HCT116 (cell line): Measurements from ENCODE around the gene ANKRD13B. TPM values are rescaled to one million over a fixed set of nuclear protein-coding genes. Genes with fewer than 3 reads are reported as not detected.

Experiments used
- ATAC-seq: fragments of 200-7000 bp; cut with Tn5 transposase; 2 replicates; pipeline ENCODE4 v1.9.1; 2020; ENCODE audit warnings: mild to moderate bottlenecking, moderate library complexity
- BruUV-seq: library from RNA; stranded (reverse); fragments of 400-500 nt; replicated peaks from 2 replicates; lab custom pipeline; 2021; lab: Mats Ljungman, UMichigan
- CTCF ChIA-PET: fragments of 300-600 bp; sonication (Branson Sonifier 250); formaldehyde crosslinking; loops from one replicate; lab custom pipeline; 2021; ENCODE audit warnings: antibody characterized with exemption; lab: Charles Lee
- POLR2A ChIA-PET: fragments of 300-600, 350-600 bp; sonication (Branson Sonifier 250); formaldehyde crosslinking; loops from one replicate; lab custom pipeline; 2021; ENCODE audit warnings: antibody characterized with exemption; lab: Charles Lee
- RAD21 ChIA-PET, 2 experiments: fragments of 300-600 bp; sonication (Branson Sonifier 250); formaldehyde crosslinking; loops; one replicate each; lab custom pipeline; 2023; ENCODE audit warnings: low total read pairs in 2 of 2; ENCODE audit not compliant: uncharacterized antibody in 2 of 2, unreplicated experiment in 2 of 2, low non-redundant PET in 1 of 2; lab: Charles Lee
- DNase-seq: peaks from one replicate; pipeline ENCODE4 v3.0.0-alpha.2; 2010; ENCODE audit warnings: low read depth, low spot score
- H2AFZ ChIP-seq: fragments of 200-600 bp; shearing (Covaris generic), sonication (generic); 2 replicates; pipeline ENCODE4 v1.6.1; 2017; ENCODE audit warnings: low read depth, mixed run types, mixed read lengths, antibody characterized with exemption, low read length; ENCODE audit not compliant: poor library complexity, severe bottlenecking
- H3K27ac ChIP-seq: 2 replicates; pipeline ENCODE4 v1.5.1; 2012; ENCODE audit warnings: low read depth, low read length
- H3K27me3 ChIP-seq: fragments of 200-600 bp; sonication (generic); 2 replicates; pipeline ENCODE4 v1.6.1; 2016; ENCODE audit warnings: mixed run types, low read length, mixed read lengths; ENCODE audit not compliant: insufficient read depth
- H3K36me3 ChIP-seq, 2 experiments: fragments of 200-500 bp in 1 of 2; fragments of 200-600 bp in 1 of 2; sonication (Bioruptor generic) in 1 of 2; sonication (generic) in 1 of 2; 2 replicates each; pipeline versions ENCODE4 v1.5.1 to v1.6.1; 2014 to 2016; ENCODE audit warnings: low read length in 2 of 2, inconsistent platforms in 1 of 2, mixed read lengths in 1 of 2, mixed run types in 1 of 2; ENCODE audit not compliant: insufficient read depth in 2 of 2, control insufficient read depth in 1 of 2
- H3K4me1 ChIP-seq, 2 experiments: fragments of 200-600 bp in 1 of 2; sonication (generic) in 1 of 2; 2 replicates each; pipeline versions ENCODE4 v1.5.1 to v1.6.1; 2012 to 2017; ENCODE audit warnings: low read length in 2 of 2, inconsistent platforms in 1 of 2, mild to moderate bottlenecking in 1 of 2, mixed read lengths in 1 of 2, mixed run types in 1 of 2, moderate library complexity in 1 of 2; ENCODE audit not compliant: insufficient read depth in 2 of 2, control insufficient read depth in 1 of 2
- H3K4me2 ChIP-seq: fragments of 200-600 bp; sonication (generic); 2 replicates; pipeline ENCODE4 v1.6.1; 2017; ENCODE audit warnings: mixed run types, low read length, mixed read lengths
- H3K4me3 ChIP-seq, 2 experiments: fragments of 200-600 bp in 1 of 2; sonication (generic) in 1 of 2; replicated peaks in 1 of 2; 2 replicates each; pipeline ENCODE4 v1.5.1; 2011 to 2016; ENCODE audit warnings: low read length in 2 of 2, control low read depth in 1 of 2, low read depth in 1 of 2, mild to moderate bottlenecking in 1 of 2, mixed read lengths in 1 of 2, mixed run types in 1 of 2
- H3K79me2 ChIP-seq: fragments of 200-600 bp; sonication (generic); 2 replicates; pipeline ENCODE4 v1.6.1; 2017; ENCODE audit warnings: mild to moderate bottlenecking, mixed run types, low read length, moderate library complexity, mixed read lengths; ENCODE audit not compliant: insufficient read depth
- H3K9ac ChIP-seq: fragments of 200-600 bp; sonication (generic); 2 replicates; pipeline ENCODE4 v1.6.1; 2016; ENCODE audit warnings: low read length, mixed read lengths
- H3K9me2 ChIP-seq: fragments of 200-600 bp; sonication (generic), shearing (Covaris generic); 2 replicates; pipeline ENCODE4 v1.6.1; 2017; ENCODE audit warnings: mixed run types, mild to moderate bottlenecking, moderate library complexity; ENCODE audit not compliant: insufficient read depth
- H3K9me3 ChIP-seq, 2 experiments: fragments of 200-500 bp in 1 of 2; fragments of 200-600 bp in 1 of 2; sonication (Bioruptor generic) in 1 of 2; sonication (generic) in 1 of 2; 2 replicates each; pipeline ENCODE4 v1.6.1; 2014 to 2017; ENCODE audit warnings: low read length in 2 of 2, mixed read lengths in 2 of 2, inconsistent platforms in 1 of 2, low read depth in 1 of 2, mild to moderate bottlenecking in 1 of 2, mixed run types in 1 of 2, moderate library complexity in 1 of 2; ENCODE audit not compliant: control insufficient read depth in 1 of 2, insufficient read depth in 1 of 2
- H4K20me1 ChIP-seq: fragments of 200-600 bp; sonication (generic), shearing (Covaris generic); 2 replicates; pipeline ENCODE4 v1.6.1; 2017; ENCODE audit warnings: mixed run types, mild to moderate bottlenecking, moderate library complexity; ENCODE audit not compliant: insufficient read depth
- CBX3 ChIP-seq: IDR thresholded peaks from 2 replicates; pipeline ENCODE4 v1.6.1; 2012; ENCODE audit warnings: low read depth
- EGR1 ChIP-seq: IDR thresholded peaks from 2 replicates; pipeline ENCODE4 v1.6.1; 2012; ENCODE audit warnings: low read depth
- EZH2 ChIP-seq: fragments of 200-600 bp; sonication (generic); IDR thresholded peaks from 2 replicates; pipeline ENCODE4 v1.6.1; 2017; ENCODE audit warnings: antibody characterized with exemption, mixed run types
- EZH2phosphoT487 ChIP-seq: fragments of 200-600 bp; IDR thresholded peaks from 2 replicates; pipeline ENCODE4 v1.6.1; 2018; ENCODE audit warnings: antibody characterized with exemption, borderline replicate concordance
- FOSL1 ChIP-seq: IDR thresholded peaks from 2 replicates; pipeline ENCODE4 v1.6.1; 2012; ENCODE audit warnings: low read depth
- JUND ChIP-seq: IDR thresholded peaks from 2 replicates; pipeline ENCODE4 v1.6.1; 2012
- POLR2A ChIP-seq: IDR thresholded peaks from 2 replicates; pipeline ENCODE4 v1.7.0; 2011; ENCODE audit warnings: borderline replicate concordance; ENCODE audit not compliant: insufficient read depth, insufficient read length; ENCODE audit errors: extremely low read depth
- POLR2AphosphoS5 ChIP-seq: IDR thresholded peaks from 2 replicates; pipeline ENCODE4 v1.6.1; 2011; ENCODE audit warnings: mild to moderate bottlenecking, low read depth, low read length, moderate library complexity
- RAD21 ChIP-seq: IDR thresholded peaks from 2 replicates; pipeline ENCODE4 v1.6.1; 2012; ENCODE audit warnings: low read depth, mild to moderate bottlenecking
- SIN3A ChIP-seq: IDR thresholded peaks from 2 replicates; pipeline ENCODE4 v1.6.1; 2012; ENCODE audit warnings: low read depth
- SP1 ChIP-seq: IDR thresholded peaks from 2 replicates; pipeline ENCODE4 v1.6.1; 2012; ENCODE audit warnings: low read depth
- SRF ChIP-seq: IDR thresholded peaks from 2 replicates; pipeline ENCODE4 v1.6.1; 2012; ENCODE audit warnings: low read depth
- TCF7L2 ChIP-seq: IDR thresholded peaks from 2 replicates; pipeline ENCODE4 v1.7.0; 2011; ENCODE audit warnings: borderline replicate concordance, inconsistent platforms; ENCODE audit not compliant: insufficient read depth, insufficient read length; ENCODE audit errors: extremely low read depth
- ZNF274 ChIP-seq: fragments of 200-500 bp; sonication (Bioruptor generic); IDR thresholded peaks from 2 replicates; pipeline ENCODE4 v1.6.1; 2014; ENCODE audit warnings: mild to moderate bottlenecking, low read depth, low read length, inconsistent platforms
- intact Hi-C: fragments of 100-400 bp; cut with micrococcal nuclease; formaldehyde crosslinking; loops from 2 replicates; pipeline ENCODE4 v1.10.0; 2022
- total RNA-seq: library from RNA; stranded (reverse); gene quantifications from one replicate; pipeline ENCODE4 v1.2.1, GENCODE V29; 2021; ENCODE audit not compliant: unreplicated experiment
- TF ChIP-seq, protein P1 (sequence below): IDR thresholded peaks from 2 replicates; pipeline ENCODE4 v1.6.1; 2012
- TF ChIP-seq, protein P2 (sequence below): IDR thresholded peaks from 2 replicates; pipeline ENCODE4 v1.6.1; 2011; ENCODE audit warnings: mild to moderate bottlenecking, low read length, moderate library complexity; ENCODE audit not compliant: insufficient replicate concordance; ENCODE audit errors: extremely low read depth
- TF ChIP-seq, protein P3 (sequence below): IDR thresholded peaks from 2 replicates; pipeline ENCODE4 v1.6.1; 2012
- TF ChIP-seq, protein P4 (sequence below), 3 experiments: fragments of 200-600 bp in 1 of 3; sonication (generic) in 1 of 3; IDR thresholded peaks in 2 of 3; conservative IDR thresholded peaks in 1 of 3; 2 replicates each; pipeline ENCODE4 v1.5.1; 2012 to 2017; ENCODE audit warnings: low read depth in 2 of 3, low read length in 2 of 3, antibody characterized with exemption in 1 of 3, borderline replicate concordance in 1 of 3, control low read depth in 1 of 3, mild to moderate bottlenecking in 1 of 3, mixed read lengths in 1 of 3, mixed run types in 1 of 3, moderate library complexity in 1 of 3; ENCODE audit not compliant: insufficient read depth in 1 of 3

The ANKRD13B gene
- total RNA-seq, 1 experiment from 2014 or later, result 27.4 TPM

DNA sequence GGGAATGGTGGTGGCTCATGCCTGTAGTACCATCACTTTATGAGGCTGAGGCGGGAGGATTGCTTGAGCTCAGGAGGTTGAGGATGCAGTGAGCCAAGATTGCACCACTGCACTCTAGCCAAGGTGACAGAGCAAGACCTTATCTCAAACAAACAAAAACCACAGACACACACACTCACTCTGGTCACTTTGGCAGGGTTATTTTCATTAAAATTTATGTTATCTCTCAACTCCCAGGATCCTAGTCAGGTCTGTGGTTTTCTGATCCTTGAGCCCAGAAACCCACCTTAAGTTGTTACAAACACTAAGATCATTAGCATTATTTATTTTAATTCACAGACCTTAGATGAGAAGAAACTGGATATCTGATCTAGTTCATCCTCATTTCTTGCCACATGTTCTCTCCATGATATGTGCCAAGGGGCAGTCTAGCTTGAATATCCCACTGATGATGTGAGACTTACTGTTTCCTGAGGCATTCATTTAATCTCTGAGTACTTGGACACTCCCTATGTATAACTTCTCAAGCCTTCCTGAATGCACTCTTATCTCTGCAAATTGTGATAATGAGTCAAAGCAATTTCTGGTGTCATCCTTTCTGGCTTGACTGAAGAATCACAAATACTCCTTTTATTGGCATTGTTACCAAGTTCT, 35.7 kb upstream of the ANKRD13B start:
- no peak for ATAC-seq
- RAD21 ChIA-PET, result no interaction called here

More for the DNA sequence above, 35.7 kb upstream of the ANKRD13B start:
- no peaks in the 10 kb centered on the region for H4K20me1 ChIP-seq
- TF ChIP-seq EZH2phosphoT487, result no peak
- TF ChIP-seq, protein P1, sequence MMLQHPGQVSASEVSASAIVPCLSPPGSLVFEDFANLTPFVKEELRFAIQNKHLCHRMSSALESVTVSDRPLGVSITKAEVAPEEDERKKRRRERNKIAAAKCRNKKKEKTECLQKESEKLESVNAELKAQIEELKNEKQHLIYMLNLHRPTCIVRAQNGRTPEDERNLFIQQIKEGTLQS, result no peak
- no peak for TF ChIP-seq POLR2A
- TF ChIP-seq, protein P2, sequence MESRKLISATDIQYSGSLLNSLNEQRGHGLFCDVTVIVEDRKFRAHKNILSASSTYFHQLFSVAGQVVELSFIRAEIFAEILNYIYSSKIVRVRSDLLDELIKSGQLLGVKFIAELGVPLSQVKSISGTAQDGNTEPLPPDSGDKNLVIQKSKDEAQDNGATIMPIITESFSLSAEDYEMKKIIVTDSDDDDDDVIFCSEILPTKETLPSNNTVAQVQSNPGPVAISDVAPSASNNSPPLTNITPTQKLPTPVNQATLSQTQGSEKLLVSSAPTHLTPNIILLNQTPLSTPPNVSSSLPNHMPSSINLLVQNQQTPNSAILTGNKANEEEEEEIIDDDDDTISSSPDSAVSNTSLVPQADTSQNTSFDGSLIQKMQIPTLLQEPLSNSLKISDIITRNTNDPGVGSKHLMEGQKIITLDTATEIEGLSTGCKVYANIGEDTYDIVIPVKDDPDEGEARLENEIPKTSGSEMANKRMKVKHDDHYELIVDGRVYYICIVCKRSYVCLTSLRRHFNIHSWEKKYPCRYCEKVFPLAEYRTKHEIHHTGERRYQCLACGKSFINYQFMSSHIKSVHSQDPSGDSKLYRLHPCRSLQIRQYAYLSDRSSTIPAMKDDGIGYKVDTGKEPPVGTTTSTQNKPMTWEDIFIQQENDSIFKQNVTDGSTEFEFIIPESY, result no peak
- TF ChIP-seq POLR2AphosphoS5, result no peak
- TF ChIP-seq SP1, result no peak
- TF ChIP-seq, protein P3, sequence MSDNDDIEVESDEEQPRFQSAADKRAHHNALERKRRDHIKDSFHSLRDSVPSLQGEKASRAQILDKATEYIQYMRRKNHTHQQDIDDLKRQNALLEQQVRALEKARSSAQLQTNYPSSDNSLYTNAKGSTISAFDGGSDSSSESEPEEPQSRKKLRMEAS, result no peak
- no peak for TF ChIP-seq RAD21
- no peak for TF ChIP-seq SIN3A
- TF ChIP-seq ZNF274, result no peak
- TF ChIP-seq CBX3, result no peak
- TF ChIP-seq EGR1, result no peak
- TF ChIP-seq EZH2, result no peak
- TF ChIP-seq, protein P4, sequence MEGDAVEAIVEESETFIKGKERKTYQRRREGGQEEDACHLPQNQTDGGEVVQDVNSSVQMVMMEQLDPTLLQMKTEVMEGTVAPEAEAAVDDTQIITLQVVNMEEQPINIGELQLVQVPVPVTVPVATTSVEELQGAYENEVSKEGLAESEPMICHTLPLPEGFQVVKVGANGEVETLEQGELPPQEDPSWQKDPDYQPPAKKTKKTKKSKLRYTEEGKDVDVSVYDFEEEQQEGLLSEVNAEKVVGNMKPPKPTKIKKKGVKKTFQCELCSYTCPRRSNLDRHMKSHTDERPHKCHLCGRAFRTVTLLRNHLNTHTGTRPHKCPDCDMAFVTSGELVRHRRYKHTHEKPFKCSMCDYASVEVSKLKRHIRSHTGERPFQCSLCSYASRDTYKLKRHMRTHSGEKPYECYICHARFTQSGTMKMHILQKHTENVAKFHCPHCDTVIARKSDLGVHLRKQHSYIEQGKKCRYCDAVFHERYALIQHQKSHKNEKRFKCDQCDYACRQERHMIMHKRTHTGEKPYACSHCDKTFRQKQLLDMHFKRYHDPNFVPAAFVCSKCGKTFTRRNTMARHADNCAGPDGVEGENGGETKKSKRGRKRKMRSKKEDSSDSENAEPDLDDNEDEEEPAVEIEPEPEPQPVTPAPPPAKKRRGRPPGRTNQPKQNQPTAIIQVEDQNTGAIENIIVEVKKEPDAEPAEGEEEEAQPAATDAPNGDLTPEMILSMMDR (IDR thresholded peaks at IDR 0.05 in 2 of 3, conservative IDR thresholded peaks at IDR 0.05 in 1 of 3; ENCODE audit: borderline replicate concordance in 1 of 3, insufficient read depth in 1 of 3, low read depth in 2 of 3, low read length in 2 of 3), result no peak
- no peak for TF ChIP-seq TCF7L2
- no peak for TF ChIP-seq JUND
- TF ChIP-seq SRF, result no peak
- TF ChIP-seq FOSL1, result no peak
- intact Hi-C loops, result no loop called here
- H3K27me3 ChIP-seq, result no peaks in the 10 kb centered on the region
- ChIA-PET POLR2A (no interaction called here), CTCF (interaction anchor here (1.6 kb wide), 1 partner anchor 536 kb away, joined by 4 read pairs; no protein-coding TSS in a partner anchor)
- H3K9me3 ChIP-seq, result no peaks in the 10 kb centered on the region
- H3K4me1 ChIP-seq, result no peaks in the 10 kb centered on the region
- DNase-seq, result no peak
- H3K36me3 ChIP-seq, result 0 out of 4 replicates have a peak, but pooled peaks cover under 1 to 4% of the 10 kb centered on the region in 2 experiments
- H3K27ac ChIP-seq, result no peak overlapping the region
- no peak overlapping the region for H2AFZ ChIP-seq
- no peaks in the 10 kb centered on the region for H3K9me2 ChIP-seq
- BruUV-seq, result no TSS peak
- no peak overlapping the region for H3K9ac ChIP-seq
- no peak overlapping the region for H3K4me2 ChIP-seq
- H3K79me2 ChIP-seq, result no peaks in the 10 kb centered on the region
- H3K4me3 ChIP-seq, result no peak overlapping the region
